GM19452 (cell line): ENCODE results near the gene TARBP1.
"Not testable (repeated sequence)": the region's sequence is repeated elsewhere in the genome, so short reads cannot be mapped to it uniquely, and the experiment has no call there.

Source experiments
- ATAC-seq: cut with Tn5 transposase; IDR thresholded peaks from one replicate; pipeline ENCODE4 v1.9.1; 2021; ENCODE audit not compliant: unreplicated experiment

TARBP1 gene

GRCh38 chr1:234357831-234358230 is 121.1 kb downstream of the TARBP1 start:
- ATAC-seq, result no peak

GRCh38 chr1:234356615-234357269 is 122.2 kb downstream of the TARBP1 start:
- ATAC-seq, result not testable (repeated sequence)

GRCh38 chr1:234355782-234356510 is 123.0 kb downstream of the TARBP1 start:
- no peak for ATAC-seq

GRCh38 chr1:234348964-234349363 is 130.0 kb downstream of the TARBP1 start:
- ATAC-seq, result no peak

GRCh38 chr1:234345237-234345636 is 133.7 kb downstream of the TARBP1 start:
- no peak for ATAC-seq

- ATAC-seq, result no peak
These were observed 136.2 kb downstream of the TARBP1 start for GRCh38 chr1:234342774-234343173.
